VCaP (cell line): Measurements from ENCODE around the gene TAPBP.
"Not testable (repeated sequence)": the region's sequence is repeated elsewhere in the genome, so short reads cannot be mapped to it uniquely, and the experiment has no call there.

Experiments
- H3K27ac ChIP-seq: fragments of 450-650 bp; 2 replicates; pipeline ENCODE4 v1.5.1; 2017
- CTCF ChIP-seq: fragments of 450-650 bp; conservative IDR thresholded peaks from 2 replicates; pipeline ENCODE4 v1.5.1; 2017; ENCODE audit warnings: mild to moderate bottlenecking, moderate library complexity

Gene TAPBP

GRCh38 chr6:33343953-33344611 lies 30.2 kb upstream of the TAPBP start:
- no peak for TF ChIP-seq CTCF
- H3K27ac ChIP-seq, result peak overlapping the region; percentile 69; the same call in 1 of the 2 replicates

- not testable (repeated sequence) for H3K27ac ChIP-seq
These were observed 29.7 kb upstream of the TAPBP start for GRCh38 chr6:33343606-33343952.

DNA sequence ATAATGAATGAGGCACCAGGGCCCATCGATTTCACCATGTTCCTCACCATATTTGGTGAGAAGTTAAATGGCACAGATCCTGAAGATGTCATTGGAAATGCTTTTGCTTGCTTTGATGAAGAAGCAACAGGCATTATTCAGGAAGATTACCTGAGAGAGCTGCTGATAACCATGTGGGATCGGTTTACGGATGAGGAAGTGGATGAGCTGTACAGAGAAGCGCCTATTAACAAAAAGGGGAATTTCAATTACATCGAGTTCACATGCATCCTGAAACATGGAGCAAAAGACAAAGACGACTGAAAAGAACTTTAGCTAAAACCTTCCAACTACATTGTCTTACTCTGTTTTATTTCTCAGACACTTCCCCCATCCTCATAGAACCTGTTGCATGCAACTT lies 25.3 kb upstream of the TAPBP start:
- TF ChIP-seq CTCF, result no peak
- no peak overlapping the region for H3K27ac ChIP-seq

GRCh38 chr6:33336495-33336894 lies 22.6 kb upstream of the TAPBP start:
- no peak overlapping the region for H3K27ac ChIP-seq
- no peak for TF ChIP-seq CTCF

GRCh38 chr6:33335916-33336315 lies 22.0 kb upstream of the TAPBP start:
- H3K27ac ChIP-seq, result no peak overlapping the region
- no peak for TF ChIP-seq CTCF

GRCh38 chr6:33333666-33334065 lies 19.8 kb upstream of the TAPBP start:
- H3K27ac ChIP-seq, result no peak overlapping the region
- TF ChIP-seq CTCF, result no peak

DNA sequence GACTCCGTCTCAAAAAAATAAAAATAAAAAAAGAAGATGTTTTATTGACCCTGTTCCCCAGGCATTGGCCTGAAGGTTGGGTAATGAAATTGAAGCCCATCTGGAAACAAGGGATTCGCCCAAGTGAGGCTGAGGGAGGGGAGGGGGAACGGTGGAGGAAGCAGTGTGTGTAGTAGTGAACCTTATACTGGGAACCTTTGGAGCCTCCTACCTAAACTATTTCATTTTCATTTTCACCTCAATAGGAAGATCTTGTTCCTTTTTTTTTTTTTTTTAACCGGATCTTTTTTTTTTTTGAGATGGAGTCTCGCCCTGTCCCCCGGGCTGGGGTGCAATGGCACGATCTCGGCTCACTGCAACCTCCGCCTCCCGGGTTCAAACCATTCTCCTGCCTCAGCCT lies 16.9 kb upstream of the TAPBP start:
- no peak overlapping the region for H3K27ac ChIP-seq
- TF ChIP-seq CTCF, result no peak

- no peak for TF ChIP-seq CTCF
- H3K27ac ChIP-seq, result no peak overlapping the region
These were observed 15.2 kb upstream of the TAPBP start for GRCh38 chr6:33329058-33329457.
